Stimulated activated memory B cell treated with anti-CD40 and anti-IgM and Interleukin-4, amounts not matched to agents 10 μg/mL and 1 μg/mL and 100 μg/mL, for 72 hours (primary cell): ENCODE data around the gene CNN1.
A peak's percentile ranks its signal among the peaks of the same experiment; 100 is the strongest.

Experiments
- ATAC-seq: fragments of 150-1000 bp; cut with Tn5 transposase; 2 replicates; pipeline ENCODE4 v1.10.0; 2021
- H3K27ac Mint-ChIP-seq: one replicate; pipeline ENCODE4 v1.8.0; 2022; ENCODE audit warnings: mild to moderate bottlenecking, mixed read lengths
- H3K27me3 Mint-ChIP-seq: one replicate; pipeline ENCODE4 v1.8.0; 2022; ENCODE audit warnings: mixed read lengths
- H3K36me3 Mint-ChIP-seq: one replicate; pipeline ENCODE4 v1.8.0; 2022; ENCODE audit warnings: mixed read lengths
- H3K4me1 Mint-ChIP-seq: one replicate; pipeline ENCODE4 v1.8.0; 2022; ENCODE audit warnings: mixed read lengths
- H3K4me3 Mint-ChIP-seq: one replicate; pipeline ENCODE4 v1.8.0; 2022; ENCODE audit warnings: mild to moderate bottlenecking, moderate library complexity, mixed read lengths
- H3K9me3 Mint-ChIP-seq: one replicate; pipeline ENCODE4 v1.8.0; 2022; ENCODE audit warnings: mixed read lengths

Gene CNN1

GRCh38 chr19:11510444-11510843 is 28.2 kb upstream of the CNN1 start:
- Mint-ChIP-seq H3K27me3 (no peaks in the 10 kb centered on the region), H3K27ac (no peak overlapping the region), H3K9me3 (no peaks in the 10 kb centered on the region), H3K4me3 (no peak overlapping the region), H3K4me1 (peaks cover 21% of the 10 kb centered on the region), H3K36me3 (peaks cover 43% of the 10 kb centered on the region)
- ATAC-seq, result no peak

GRCh38 chr19:11513946-11514345 is 24.7 kb upstream of the CNN1 start:
- Mint-ChIP-seq H3K4me1 (no peaks in the 10 kb centered on the region), H3K27ac (no peak overlapping the region), H3K9me3 (no peaks in the 10 kb centered on the region), H3K4me3 (no peak overlapping the region), H3K36me3 (peaks cover 51% of the 10 kb centered on the region), H3K27me3 (no peaks in the 10 kb centered on the region)
- no peak for ATAC-seq

- ATAC-seq, result no peak
- Mint-ChIP-seq H3K36me3 (peaks cover 36% of the 10 kb centered on the region), H3K4me1 (no peaks in the 10 kb centered on the region), H3K4me3 (no peak overlapping the region), H3K27me3 (no peaks in the 10 kb centered on the region), H3K9me3 (no peaks in the 10 kb centered on the region), H3K27ac (no peak overlapping the region)
These were observed 19.5 kb upstream of the CNN1 start for GRCh38 chr19:11519138-11519537.

GRCh38 chr19:11528551-11529341 is 9.9 kb upstream of the CNN1 start, which contains the start of gene ECSIT:
TSS of gene ECSIT (minus strand) at chr19:11529134. CDS start at chr19:11519170, 9,964 bp downstream.
- H3K36me3 Mint-ChIP-seq, result peaks cover 5% of the 10 kb centered on the region
- H3K27me3 Mint-ChIP-seq, result no peaks in the 10 kb centered on the region
- H3K4me1 Mint-ChIP-seq, result peaks cover 16% of the 10 kb centered on the region
- peak within 1 kb of the TSS; percentile 98 for H3K27ac Mint-ChIP-seq
- H3K9me3 Mint-ChIP-seq, result no peaks in the 10 kb centered on the region
- ATAC-seq, result peak; percentile 100
- peak within 1 kb of the TSS; percentile 100 for H3K4me3 Mint-ChIP-seq

GRCh38 chr19:11530432-11530831 is 8.2 kb upstream of the CNN1 start:
- peaks cover 33% of the 10 kb centered on the region for H3K4me1 Mint-ChIP-seq
- H3K9me3 Mint-ChIP-seq, result no peaks in the 10 kb centered on the region
- no peak for ATAC-seq
- no peak overlapping the region for H3K27ac Mint-ChIP-seq
- H3K4me3 Mint-ChIP-seq, result no peak overlapping the region
- peaks cover 5% of the 10 kb centered on the region for H3K36me3 Mint-ChIP-seq
- no peaks in the 10 kb centered on the region for H3K27me3 Mint-ChIP-seq

- H3K27ac Mint-ChIP-seq, result peak overlapping the region; percentile 72
- peaks cover 15% of the 10 kb centered on the region for H3K27me3 Mint-ChIP-seq
- no peaks in the 10 kb centered on the region for H3K36me3 Mint-ChIP-seq
- H3K9me3 Mint-ChIP-seq, result no peaks in the 10 kb centered on the region
- H3K4me3 Mint-ChIP-seq, result peak overlapping the region; percentile 6
- peaks cover 35% of the 10 kb centered on the region for H3K4me1 Mint-ChIP-seq
- no peak for ATAC-seq
These were observed 4.1 kb upstream of the CNN1 start for GRCh38 chr19:11534538-11534937.

- Mint-ChIP-seq H3K4me3 (no peak overlapping the region), H3K36me3 (no peaks in the 10 kb centered on the region), H3K27ac (peak overlapping the region; percentile 72), H3K27me3 (peaks cover 19% of the 10 kb centered on the region), H3K4me1 (peaks cover 35% of the 10 kb centered on the region), H3K9me3 (no peaks in the 10 kb centered on the region)
- ATAC-seq, result no peak
These were observed 3.7 kb upstream of the CNN1 start for GRCh38 chr19:11534948-11535347.

GRCh38 chr19:11535792-11536595 is 2.7 kb upstream of the CNN1 start:
- Mint-ChIP-seq H3K27me3 (peaks cover 26% of the 10 kb centered on the region), H3K27ac (peak overlapping the region; percentile 72), H3K4me3 (peak overlapping the region; percentile 65), H3K9me3 (no peaks in the 10 kb centered on the region), H3K36me3 (no peaks in the 10 kb centered on the region), H3K4me1 (peaks cover 40% of the 10 kb centered on the region)
- peak; percentile 94 for ATAC-seq

GRCh38 chr19:11539495-11540365 is 1.1 kb downstream of the CNN1 start:
- H3K4me1 Mint-ChIP-seq, result peaks cover 31% of the 10 kb centered on the region
- H3K27ac Mint-ChIP-seq, result peak overlapping the region; percentile 50
- H3K9me3 Mint-ChIP-seq, result no peaks in the 10 kb centered on the region
- no peaks in the 10 kb centered on the region for H3K36me3 Mint-ChIP-seq
- H3K4me3 Mint-ChIP-seq, result no peak overlapping the region
- H3K27me3 Mint-ChIP-seq, result peaks cover 26% of the 10 kb centered on the region
- ATAC-seq, result peak; percentile 22

GRCh38 chr19:11540645-11541044 is 2.0 kb downstream of the CNN1 start:
- H3K27ac Mint-ChIP-seq, result peak overlapping the region; percentile 16
- H3K4me1 Mint-ChIP-seq, result peaks cover 22% of the 10 kb centered on the region
- peaks cover 26% of the 10 kb centered on the region for H3K27me3 Mint-ChIP-seq
- no peaks in the 10 kb centered on the region for H3K36me3 Mint-ChIP-seq
- no peaks in the 10 kb centered on the region for H3K9me3 Mint-ChIP-seq
- no peak overlapping the region for H3K4me3 Mint-ChIP-seq
- no peak for ATAC-seq

GRCh38 chr19:11541238-11541637 is 2.6 kb downstream of the CNN1 start:
- peaks cover 26% of the 10 kb centered on the region for H3K27me3 Mint-ChIP-seq
- no peak overlapping the region for H3K4me3 Mint-ChIP-seq
- ATAC-seq, result no peak

GRCh38 chr19:11547929-11548700 is 9.5 kb downstream of the CNN1 start:
- peaks cover 16% of the 10 kb centered on the region for H3K4me1 Mint-ChIP-seq
- H3K27ac Mint-ChIP-seq, result no peak overlapping the region
- peaks cover 18% of the 10 kb centered on the region for H3K36me3 Mint-ChIP-seq
- no peak for ATAC-seq
- H3K4me3 Mint-ChIP-seq, result no peak overlapping the region
- no peaks in the 10 kb centered on the region for H3K9me3 Mint-ChIP-seq
- no peaks in the 10 kb centered on the region for H3K27me3 Mint-ChIP-seq

More at GRCh38 chr19:11541238-11541637, 2.6 kb downstream of the CNN1 start:
- Mint-ChIP-seq H3K4me1 (peaks cover 18% of the 10 kb centered on the region), H3K36me3 (no peaks in the 10 kb centered on the region), H3K9me3 (no peaks in the 10 kb centered on the region), H3K27ac (no peak overlapping the region)

GRCh38 chr19:11549386-11549953 is 10.8 kb downstream of the CNN1 start:
- Mint-ChIP-seq H3K27ac (no peak overlapping the region), H3K4me3 (no peak overlapping the region), H3K27me3 (no peaks in the 10 kb centered on the region), H3K36me3 (peaks cover 27% of the 10 kb centered on the region), H3K4me1 (peaks cover 29% of the 10 kb centered on the region), H3K9me3 (no peaks in the 10 kb centered on the region)
- no peak for ATAC-seq

GRCh38 chr19:11550265-11550664 is 11.6 kb downstream of the CNN1 start:
- Mint-ChIP-seq H3K36me3 (peaks cover 29% of the 10 kb centered on the region), H3K4me1 (peaks cover 32% of the 10 kb centered on the region), H3K27me3 (no peaks in the 10 kb centered on the region), H3K9me3 (no peaks in the 10 kb centered on the region), H3K27ac (no peak overlapping the region), H3K4me3 (no peak overlapping the region)
- no peak for ATAC-seq
